Breast epithelium (tissue), 4 donors: ENCODE measurements around the gene GRXCR1. TPM values are rescaled to one million over a fixed set of nuclear protein-coding genes. Genes with fewer than 3 reads are reported as not detected.

ENCODE experiments used
- DNase-seq, 2 donors: peaks; one replicate each; pipeline ENCODE4 v3.0.0-alpha.2; 2019; ENCODE audit warnings: low spot score in 2 of 2
- H3K27ac ChIP-seq, 2 donors: fragments of 200-600 bp; sonication (generic) in 1 of 2; one replicate each; pipeline ENCODE4 v1.5.1; 2016 to 2019; ENCODE audit warnings: mild to moderate bottlenecking in 1 of 2
- H3K27me3 ChIP-seq, 2 donors: fragments of 200-600 bp; sonication (generic) in 1 of 2; one replicate each; pipeline versions ENCODE4 v1.5.1 to v1.6.0; 2017 to 2019; ENCODE audit warnings: control low read depth in 1 of 2, mild to moderate bottlenecking in 1 of 2
- H3K36me3 ChIP-seq: fragments of 200-600 bp; one replicate; pipeline ENCODE4 v1.5.1; 2019
- H3K4me1 ChIP-seq, 2 donors: fragments of 200-600 bp; sonication (generic); one replicate each; pipeline ENCODE4 v1.5.1; 2016 to 2019; ENCODE audit warnings: control low read depth in 1 of 2
- H3K4me3 ChIP-seq, 3 donors: fragments of 200-600 bp; sonication (generic); 1 replicate in 2 of 3; 2 replicates in 1 of 3; pipeline ENCODE4 v1.5.1; 2016 to 2019; ENCODE audit warnings: mild to moderate bottlenecking in 3 of 3, moderate library complexity in 2 of 3
- H3K9me3 ChIP-seq, 2 donors: fragments of 200-600 bp; sonication (generic) in 1 of 2; one replicate each; pipeline ENCODE4 v1.5.1; 2016 to 2019; ENCODE audit warnings: control low read depth in 1 of 2
- POLR2A ChIP-seq: fragments of 450-650 bp; IDR thresholded peaks from one replicate; pipeline ENCODE4 v1.6.1; 2016; ENCODE audit warnings: antibody characterized with exemption, mild to moderate bottlenecking, moderate library complexity
- POLR2AphosphoS5 ChIP-seq, 3 donors: sonication (generic); formaldehyde crosslinking; IDR thresholded peaks; one replicate each; pipeline ENCODE4 v1.6.1; 2017; ENCODE audit warnings: antibody characterized with exemption in 3 of 3
- intact Hi-C: fragments of 100-400 bp; cut with DNase I; formaldehyde crosslinking; loops from one replicate; pipeline ENCODE4 v1.15.1; 2023; ENCODE audit warnings: low total_unique reads
- total RNA-seq, 3 donors: library from RNA; depleted of rRNA; stranded (reverse); fragments of >200 nt; gene quantifications; one replicate each; pipeline ENCODE4 v1.1.0, GENCODE V29; 2016
- TF ChIP-seq, protein P1 (sequence below), 3 donors: fragments of 450-650 bp; IDR thresholded peaks; one replicate each; pipeline ENCODE4 v1.5.1; 2016 to 2017; ENCODE audit warnings: antibody characterized with exemption in 3 of 3, mild to moderate bottlenecking in 3 of 3, moderate library complexity in 3 of 3

GRXCR1 gene
- total RNA-seq, 3 donors from 2014 or later: not detected

DNA sequence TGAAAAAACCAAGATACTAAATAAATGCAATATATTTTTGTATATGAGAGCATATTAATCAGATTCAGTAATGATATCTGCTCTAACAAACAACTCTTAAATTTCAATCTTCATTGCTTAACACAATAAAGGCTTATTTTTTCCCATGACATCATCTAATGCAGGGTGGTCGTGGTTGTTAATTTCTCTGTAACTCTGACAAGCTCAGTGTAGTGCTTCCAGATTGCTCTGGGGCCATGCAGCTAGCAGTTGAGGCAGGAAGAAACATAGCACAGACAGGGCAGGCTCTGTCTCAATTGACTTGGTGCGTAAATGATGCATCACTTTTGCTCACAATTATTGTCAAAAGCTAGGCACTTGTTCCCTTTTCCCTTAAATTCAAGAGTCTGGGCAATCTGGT lies 869 bp upstream of the GRXCR1 start:
- Histone ChIP-seq H3K27ac (no peak overlapping the region), H3K36me3 (no peaks in the 10 kb centered on the region), H3K4me1 (no peaks in the 10 kb centered on the region), H3K27me3 (no peaks in the 10 kb centered on the region), H3K9me3 (no peaks in the 10 kb centered on the region), H3K4me3 (no peak overlapping the region)
- intact Hi-C loops: no loop called here
- no peak for DNase-seq
- TF ChIP-seq POLR2AphosphoS5 (IDR thresholded peaks at IDR 0.05) (no peak), POLR2A (no peak)
- TF ChIP-seq, protein P1, sequence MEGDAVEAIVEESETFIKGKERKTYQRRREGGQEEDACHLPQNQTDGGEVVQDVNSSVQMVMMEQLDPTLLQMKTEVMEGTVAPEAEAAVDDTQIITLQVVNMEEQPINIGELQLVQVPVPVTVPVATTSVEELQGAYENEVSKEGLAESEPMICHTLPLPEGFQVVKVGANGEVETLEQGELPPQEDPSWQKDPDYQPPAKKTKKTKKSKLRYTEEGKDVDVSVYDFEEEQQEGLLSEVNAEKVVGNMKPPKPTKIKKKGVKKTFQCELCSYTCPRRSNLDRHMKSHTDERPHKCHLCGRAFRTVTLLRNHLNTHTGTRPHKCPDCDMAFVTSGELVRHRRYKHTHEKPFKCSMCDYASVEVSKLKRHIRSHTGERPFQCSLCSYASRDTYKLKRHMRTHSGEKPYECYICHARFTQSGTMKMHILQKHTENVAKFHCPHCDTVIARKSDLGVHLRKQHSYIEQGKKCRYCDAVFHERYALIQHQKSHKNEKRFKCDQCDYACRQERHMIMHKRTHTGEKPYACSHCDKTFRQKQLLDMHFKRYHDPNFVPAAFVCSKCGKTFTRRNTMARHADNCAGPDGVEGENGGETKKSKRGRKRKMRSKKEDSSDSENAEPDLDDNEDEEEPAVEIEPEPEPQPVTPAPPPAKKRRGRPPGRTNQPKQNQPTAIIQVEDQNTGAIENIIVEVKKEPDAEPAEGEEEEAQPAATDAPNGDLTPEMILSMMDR (IDR thresholded peaks at IDR 0.05): no peak

DNA sequence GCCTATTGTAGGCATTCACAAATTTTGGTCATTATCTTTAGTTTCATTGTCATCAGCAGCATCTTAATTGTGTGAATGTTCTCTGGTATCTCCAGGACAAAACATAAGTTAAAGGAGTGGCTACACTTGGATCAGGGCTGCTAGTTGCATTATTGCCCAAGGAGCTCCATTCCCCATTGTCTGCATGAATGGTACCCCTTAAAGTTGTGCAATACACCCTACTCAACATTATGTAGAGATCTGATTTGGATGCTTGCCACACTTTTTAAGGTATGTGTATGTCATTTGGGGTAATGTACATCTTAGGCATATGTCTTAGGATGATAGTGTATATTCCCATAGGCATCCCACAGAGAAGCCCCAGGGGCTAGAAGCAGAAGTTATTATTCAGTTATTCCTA lies 2.9 kb downstream of the GRXCR1 start:
- Histone ChIP-seq H3K36me3 (no peaks in the 10 kb centered on the region), H3K9me3 (no peaks in the 10 kb centered on the region), H3K4me3 (no peak overlapping the region), H3K4me1 (no peaks in the 10 kb centered on the region), H3K27ac (no peak overlapping the region), H3K27me3 (no peaks in the 10 kb centered on the region)
- no peak for TF ChIP-seq POLR2A
- TF ChIP-seq POLR2AphosphoS5 (IDR thresholded peaks at IDR 0.05): no peak
- TF ChIP-seq, protein P1 (IDR thresholded peaks at IDR 0.05): no peak
- no peak for DNase-seq
- intact Hi-C loops: no loop called here

DNA sequence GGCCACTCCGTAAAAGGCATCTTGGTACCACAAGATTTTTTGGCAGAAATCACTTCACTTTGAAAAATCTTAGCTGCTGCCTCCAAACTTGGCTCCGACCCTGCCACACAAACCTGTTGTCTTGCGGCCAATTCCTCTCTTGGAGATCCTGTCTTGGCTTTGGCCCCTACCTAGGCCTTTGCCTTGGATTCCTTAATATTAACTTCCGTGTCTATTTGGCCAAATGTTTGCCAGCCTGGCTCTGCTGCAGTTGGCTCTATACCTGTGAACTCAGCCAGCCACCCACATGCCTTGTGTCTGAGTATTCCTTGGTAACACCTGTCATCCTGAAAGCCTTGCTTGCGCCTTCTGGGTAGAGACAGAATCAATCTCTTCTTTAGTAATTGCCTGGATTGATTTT lies 12.5 kb downstream of the GRXCR1 start:
- H3K9me3 ChIP-seq: peaks cover 0 to 7% of the 10 kb centered on the region in 2 donors
- H3K36me3 ChIP-seq: no peaks in the 10 kb centered on the region

DNA sequence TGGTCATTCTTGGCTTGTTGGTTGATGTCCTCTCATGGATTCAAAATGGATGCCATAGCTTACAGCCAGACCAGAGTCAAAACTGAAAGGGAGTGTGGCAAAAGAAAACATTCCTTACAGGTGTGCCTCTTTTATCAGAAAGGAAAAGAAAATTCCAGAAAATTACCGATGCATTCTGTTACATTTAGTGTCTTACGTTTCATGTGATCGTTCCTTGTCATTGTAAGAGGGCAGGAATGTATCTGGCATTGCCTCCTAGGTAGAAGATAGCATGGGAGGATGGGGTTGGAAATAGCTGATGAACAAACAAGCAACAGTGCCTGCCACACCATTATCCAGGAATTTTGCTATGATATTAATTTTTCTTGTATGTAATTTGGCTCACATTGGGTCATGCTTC lies 13.1 kb downstream of the GRXCR1 start:
- no peak overlapping the region for H3K27ac ChIP-seq
- intact Hi-C loops: no loop called here

More for the DNA sequence above, 12.5 kb downstream of the GRXCR1 start:
- no peaks in the 10 kb centered on the region for H3K27me3 ChIP-seq
- TF ChIP-seq, protein P1 (IDR thresholded peaks at IDR 0.05): no peak
- TF ChIP-seq POLR2A: no peak
- TF ChIP-seq POLR2AphosphoS5 (IDR thresholded peaks at IDR 0.05): no peak
- DNase-seq: peak in 1 of 2 donors; percentile 54
- H3K4me1 ChIP-seq: no peaks in the 10 kb centered on the region
- H3K27ac ChIP-seq: no peak overlapping the region
- H3K4me3 ChIP-seq: no peak overlapping the region
- intact Hi-C loops: loop anchor here (1.0 to 5.0 kb wide), 2 partner anchors 33 to 872 kb away; no protein-coding TSS in a partner anchor

DNA sequence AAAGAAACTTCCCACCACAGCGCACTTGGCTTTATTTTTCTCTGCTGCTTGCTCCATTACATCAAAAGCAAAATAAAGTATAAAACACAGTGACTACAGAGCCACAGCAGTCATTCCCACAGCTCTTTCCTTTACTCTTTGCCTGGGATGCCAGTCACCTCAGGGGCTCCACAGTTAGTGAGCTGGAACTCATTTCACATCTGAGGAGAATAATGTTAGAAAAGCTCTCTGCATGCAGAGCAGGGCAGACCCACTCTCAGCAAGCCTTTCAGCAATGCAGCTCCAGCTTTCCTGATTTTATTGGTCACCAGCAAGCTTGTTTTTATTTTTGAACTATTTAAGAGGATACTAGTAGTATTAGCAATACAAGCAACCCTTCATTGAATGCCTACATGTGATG lies 13.8 kb downstream of the GRXCR1 start:
- TF ChIP-seq POLR2A (no peak), POLR2AphosphoS5 (IDR thresholded peaks at IDR 0.05) (no peak)
- TF ChIP-seq, protein P1 (IDR thresholded peaks at IDR 0.05): no peak
- Histone ChIP-seq H3K27me3 (no peaks in the 10 kb centered on the region), H3K4me3 (no peak overlapping the region), H3K4me1 (no peaks in the 10 kb centered on the region), H3K9me3 (peaks cover 0 to 3% of the 10 kb centered on the region in 2 donors), H3K27ac (no peak overlapping the region), H3K36me3 (no peaks in the 10 kb centered on the region)
- no peak for DNase-seq
- intact Hi-C loops: no loop called here

More for the DNA sequence above, 13.1 kb downstream of the GRXCR1 start:
- Histone ChIP-seq H3K4me1 (no peaks in the 10 kb centered on the region), H3K36me3 (no peaks in the 10 kb centered on the region), H3K9me3 (peaks cover 0 to 7% of the 10 kb centered on the region in 2 donors), H3K27me3 (no peaks in the 10 kb centered on the region), H3K4me3 (no peak overlapping the region)
- no peak for DNase-seq
- TF ChIP-seq POLR2AphosphoS5 (IDR thresholded peaks at IDR 0.05) (no peak), POLR2A (no peak)
- TF ChIP-seq, protein P1 (IDR thresholded peaks at IDR 0.05): no peak
